Tibial artery (tissue), 4 donors: Measurements from ENCODE around the gene POLD4.

Experiments used
- DNase-seq, 2 donors: peaks; one replicate each; pipeline ENCODE4 v3.0.0-alpha.2; 2019
- H3K27ac ChIP-seq, 2 donors: fragments of 200-600 bp; sonication (generic) in 1 of 2; 1 replicate in 1 of 2; 2 replicates in 1 of 2; pipeline ENCODE4 v1.5.1; 2018 to 2019; ENCODE audit warnings: mild to moderate bottlenecking in 1 of 2
- H3K27me3 ChIP-seq, 2 donors: fragments of 200-600 bp; sonication (generic) in 1 of 2; one replicate each; pipeline versions ENCODE4 v1.5.1 to v1.6.0; 2016 to 2019
- H3K36me3 ChIP-seq, 3 donors: fragments of 200-600 bp; sonication (generic) in 2 of 3; one replicate each; pipeline ENCODE4 v1.5.1; 2016 to 2019; ENCODE audit warnings: mild to moderate bottlenecking in 2 of 3
- H3K4me1 ChIP-seq, 4 donors: fragments of 200-600 bp; sonication (generic) in 2 of 4; 1 replicate in 3 of 4; 2 replicates in 1 of 4; pipeline ENCODE4 v1.5.1; 2016 to 2019
- H3K4me3 ChIP-seq, 2 donors: fragments of 200-600 bp; sonication (generic) in 1 of 2; 1 replicate in 1 of 2; 2 replicates in 1 of 2; pipeline ENCODE4 v1.5.1; 2018 to 2019; ENCODE audit warnings: mild to moderate bottlenecking in 2 of 2
- H3K9me3 ChIP-seq, 3 donors: fragments of 200-600 bp; sonication (generic) in 1 of 3; one replicate each; pipeline ENCODE4 v1.5.1; 2016 to 2019
- intact Hi-C: fragments of 100-400 bp; cut with DNase I; formaldehyde crosslinking; loops from one replicate; pipeline ENCODE4 v1.15.0; 2023; ENCODE audit warnings: low total_unique reads
- TF ChIP-seq, protein P1 (sequence below), 2 experiments: fragments of 200-600 bp in 1 of 2; fragments of 450-650 bp in 1 of 2; IDR thresholded peaks; one replicate each; pipeline ENCODE4 v1.5.1; 2017 to 2019; ENCODE audit warnings: antibody characterized with exemption in 2 of 2, mild to moderate bottlenecking in 1 of 2, moderate library complexity in 1 of 2

Gene POLD4

DNA sequence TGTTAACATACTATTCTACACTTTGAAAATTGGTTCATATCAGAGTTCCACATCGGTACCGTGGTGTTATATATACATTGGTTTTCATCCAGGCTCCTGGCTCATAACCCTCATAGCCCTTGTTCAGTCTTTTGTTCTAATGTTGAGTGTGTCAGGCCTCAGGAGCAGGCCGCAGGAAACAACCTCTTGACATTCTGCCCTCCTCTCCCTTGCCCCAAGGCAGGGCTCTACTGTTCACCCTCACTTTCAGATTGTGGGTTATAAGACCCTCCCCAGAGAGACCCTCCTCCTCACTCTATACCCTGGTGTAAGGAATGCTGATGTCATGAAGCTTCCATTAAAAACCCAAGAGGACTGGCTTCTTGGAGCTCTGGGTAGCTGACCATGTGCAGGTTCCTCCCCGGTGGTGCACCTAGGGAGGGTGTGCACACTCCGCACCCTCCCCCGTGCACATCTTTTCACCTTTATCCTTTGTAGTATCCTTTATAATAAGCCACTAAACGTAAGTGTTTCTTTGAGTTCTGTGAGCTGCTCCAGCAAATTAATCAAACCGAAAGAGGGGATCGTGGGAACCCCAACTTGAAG lies 37.9 kb downstream of the POLD4 start:
- Histone ChIP-seq H3K4me3 (no peak overlapping the region), H3K36me3 (peaks cover 0 to 17% (median 2%) of the 10 kb centered on the region in 3 donors), H3K9me3 (no peaks in the 10 kb centered on the region), H3K4me1 (peaks cover 0 to 29% (median 10%) of the 10 kb centered on the region in 4 donors), H3K27ac (no peak overlapping the region), H3K27me3 (no peaks in the 10 kb centered on the region)
- no peak for DNase-seq
- intact Hi-C loops: no loop called here
- TF ChIP-seq, protein P1, sequence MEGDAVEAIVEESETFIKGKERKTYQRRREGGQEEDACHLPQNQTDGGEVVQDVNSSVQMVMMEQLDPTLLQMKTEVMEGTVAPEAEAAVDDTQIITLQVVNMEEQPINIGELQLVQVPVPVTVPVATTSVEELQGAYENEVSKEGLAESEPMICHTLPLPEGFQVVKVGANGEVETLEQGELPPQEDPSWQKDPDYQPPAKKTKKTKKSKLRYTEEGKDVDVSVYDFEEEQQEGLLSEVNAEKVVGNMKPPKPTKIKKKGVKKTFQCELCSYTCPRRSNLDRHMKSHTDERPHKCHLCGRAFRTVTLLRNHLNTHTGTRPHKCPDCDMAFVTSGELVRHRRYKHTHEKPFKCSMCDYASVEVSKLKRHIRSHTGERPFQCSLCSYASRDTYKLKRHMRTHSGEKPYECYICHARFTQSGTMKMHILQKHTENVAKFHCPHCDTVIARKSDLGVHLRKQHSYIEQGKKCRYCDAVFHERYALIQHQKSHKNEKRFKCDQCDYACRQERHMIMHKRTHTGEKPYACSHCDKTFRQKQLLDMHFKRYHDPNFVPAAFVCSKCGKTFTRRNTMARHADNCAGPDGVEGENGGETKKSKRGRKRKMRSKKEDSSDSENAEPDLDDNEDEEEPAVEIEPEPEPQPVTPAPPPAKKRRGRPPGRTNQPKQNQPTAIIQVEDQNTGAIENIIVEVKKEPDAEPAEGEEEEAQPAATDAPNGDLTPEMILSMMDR (IDR thresholded peaks at IDR 0.05): no peak

DNA sequence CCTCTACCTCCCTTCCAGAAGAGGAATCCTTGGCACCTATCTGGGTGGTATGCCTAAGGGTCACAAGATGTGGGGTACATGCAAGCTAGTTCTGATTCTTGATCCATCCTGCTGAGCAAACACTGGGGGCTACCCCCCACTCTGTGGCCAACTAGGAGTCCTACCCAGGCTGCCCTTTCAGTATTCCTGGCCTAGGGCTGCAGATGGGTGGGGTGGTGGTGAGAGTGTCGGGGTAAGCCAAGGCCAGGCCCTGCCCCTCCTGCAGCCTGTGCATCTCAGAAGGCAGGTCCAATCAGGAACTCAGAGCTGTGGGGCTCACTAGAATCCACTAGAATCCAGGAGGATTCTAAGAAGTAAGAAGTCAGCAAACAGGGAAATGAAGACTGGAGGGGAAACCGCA lies 39.1 kb downstream of the POLD4 start:
- Histone ChIP-seq H3K4me1 (peaks cover 0 to 29% (median 10%) of the 10 kb centered on the region in 4 donors), H3K36me3 (peaks cover 7 to 29% (median 13%) of the 10 kb centered on the region in 3 donors), H3K27me3 (no peaks in the 10 kb centered on the region), H3K9me3 (no peaks in the 10 kb centered on the region), H3K27ac (no peak overlapping the region), H3K4me3 (no peak overlapping the region)
- intact Hi-C loops: no loop called here
- no peak for DNase-seq
- TF ChIP-seq, protein P1 (IDR thresholded peaks at IDR 0.05): no peak

DNA sequence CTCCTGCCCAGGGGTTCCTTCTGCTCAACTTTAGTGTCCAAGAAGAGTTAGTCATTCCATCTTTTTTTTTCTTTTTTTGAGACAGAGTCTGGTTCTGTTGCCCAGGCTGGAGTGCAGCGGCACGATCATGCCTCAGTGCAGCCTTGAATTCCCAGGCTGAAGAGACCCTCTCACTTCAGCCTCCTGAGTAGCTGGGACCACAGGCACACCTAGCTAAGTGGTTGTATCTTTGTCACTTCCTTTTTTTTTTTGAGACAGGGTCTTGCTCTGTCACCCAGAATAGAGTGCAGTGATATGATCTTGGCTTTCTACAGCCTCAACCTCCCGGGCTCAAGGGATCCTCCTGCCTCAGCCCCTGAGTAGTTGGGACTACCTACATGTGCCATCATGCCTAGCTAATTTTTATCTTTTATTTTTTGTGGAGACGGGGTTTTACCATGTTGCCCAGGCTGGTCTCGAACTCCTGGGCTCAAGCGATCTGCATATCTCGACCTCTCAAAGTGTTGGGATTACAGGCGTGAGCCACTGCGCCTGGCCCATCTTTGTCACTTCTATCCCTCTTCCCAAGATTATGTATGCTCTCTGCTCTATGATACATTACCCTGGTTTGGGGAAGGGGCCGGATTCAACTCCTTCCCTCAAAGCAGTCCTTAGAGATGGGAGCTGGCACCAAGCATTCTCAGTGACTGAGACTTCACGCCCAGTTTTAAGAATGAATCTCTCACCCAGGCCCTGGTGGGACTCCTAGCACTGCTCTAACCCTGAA lies 40.0 kb downstream of the POLD4 start:
- H3K4me3 ChIP-seq: no peak overlapping the region
- H3K27ac ChIP-seq: no peak overlapping the region
- H3K27me3 ChIP-seq: no peaks in the 10 kb centered on the region
- H3K4me1 ChIP-seq: peaks cover 0 to 20% (median 3%) of the 10 kb centered on the region in 4 donors
- intact Hi-C loops: no loop called here
- H3K36me3 ChIP-seq: peaks cover 7 to 38% (median 19%) of the 10 kb centered on the region in 3 donors
- DNase-seq: no peak
- TF ChIP-seq, protein P1 (IDR thresholded peaks at IDR 0.05): no peak
- H3K9me3 ChIP-seq: no peaks in the 10 kb centered on the region

DNA sequence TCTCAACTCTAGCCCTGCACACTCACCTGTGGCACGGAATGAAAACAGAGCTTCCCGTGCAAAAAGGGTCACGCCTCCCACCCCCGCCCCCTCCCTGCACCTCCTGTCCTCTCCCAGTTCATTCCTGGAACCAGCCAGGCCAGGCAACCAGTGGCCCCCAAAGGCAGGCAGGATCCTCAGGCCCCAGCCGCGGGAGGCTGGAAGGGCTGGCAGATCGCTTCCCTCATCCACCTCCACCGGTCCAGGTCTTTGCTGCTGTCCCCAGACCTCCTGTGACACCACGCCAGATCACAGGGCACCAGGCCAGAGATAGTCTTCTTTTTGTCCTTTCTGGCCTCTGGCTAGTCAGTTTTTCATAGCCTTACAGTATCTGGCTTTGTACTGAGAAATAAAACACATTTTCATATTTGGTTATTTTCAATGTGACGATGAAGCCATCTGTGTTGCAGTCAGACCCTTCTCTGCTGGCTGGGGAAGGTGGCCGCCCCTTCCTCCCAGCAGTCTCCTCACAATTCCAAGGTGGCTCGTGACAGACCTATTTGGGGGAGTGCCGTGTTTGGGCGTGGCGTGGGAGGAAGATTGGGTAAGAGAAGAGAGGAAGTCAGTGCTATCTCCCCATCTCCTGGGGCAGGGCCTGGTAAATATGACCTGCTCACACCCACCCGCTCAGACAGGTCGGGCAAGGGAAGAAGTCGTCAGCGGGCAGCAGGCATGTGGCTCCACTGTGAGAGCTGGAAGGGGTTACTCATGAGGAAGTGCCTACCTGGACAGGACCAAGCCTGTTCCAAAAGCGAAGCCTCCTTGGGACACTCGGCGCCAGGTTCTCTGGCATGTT lies 40.9 kb downstream of the POLD4 start:
- no peaks in the 10 kb centered on the region for H3K9me3 ChIP-seq
- no peaks in the 10 kb centered on the region for H3K27me3 ChIP-seq
- H3K27ac ChIP-seq: no peak overlapping the region
- DNase-seq: peak in 1 of 2 donors; percentile 45
- H3K4me1 ChIP-seq: peaks cover 0 to 16% (median 0%) of the 10 kb centered on the region in 4 donors
- peaks cover 7 to 47% (median 19%) of the 10 kb centered on the region in 3 donors for H3K36me3 ChIP-seq
- TF ChIP-seq, protein P1 (IDR thresholded peaks at IDR 0.05): no peak
- no peak overlapping the region for H3K4me3 ChIP-seq
- intact Hi-C loops: no loop called here

DNA sequence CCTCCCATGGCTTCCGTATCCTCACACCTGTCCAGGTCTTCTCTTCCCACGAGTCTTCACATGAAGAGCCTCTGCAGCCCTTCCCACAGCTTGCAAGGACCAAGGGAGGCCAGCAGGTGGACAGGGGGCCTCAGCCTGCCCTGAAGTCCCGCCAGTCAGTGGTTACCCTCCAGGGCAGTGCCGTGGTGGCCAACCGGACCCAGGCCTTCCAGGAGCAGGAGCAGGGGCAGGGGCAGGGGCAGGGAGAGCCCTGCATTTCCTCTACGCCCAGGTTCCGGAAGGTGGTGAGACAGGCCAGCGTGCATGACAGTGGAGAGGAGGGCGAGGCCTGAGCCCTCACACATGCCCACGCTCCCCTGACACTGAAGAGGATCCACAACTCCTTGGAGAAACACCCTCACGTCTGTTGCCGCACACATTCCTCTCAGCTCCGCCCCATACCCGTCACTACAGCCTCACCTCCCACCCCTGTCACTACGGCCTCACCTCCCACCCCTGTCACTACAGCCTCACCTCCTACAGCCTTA lies 41.7 kb downstream of the POLD4 start:
- Histone ChIP-seq H3K27ac (no peak overlapping the region), H3K27me3 (no peaks in the 10 kb centered on the region), H3K36me3 (peaks cover 7 to 55% (median 19%) of the 10 kb centered on the region in 3 donors), H3K4me3 (no peak overlapping the region), H3K4me1 (peaks cover 0 to 15% (median 0%) of the 10 kb centered on the region in 4 donors), H3K9me3 (no peaks in the 10 kb centered on the region)
- intact Hi-C loops: no loop called here
- TF ChIP-seq, protein P1 (IDR thresholded peaks at IDR 0.05): no peak
- DNase-seq: no peak
